ENCODE measurements around the gene FIG4. TPM values are rescaled to one million over a fixed set of nuclear protein-coding genes. Genes with fewer than 3 reads are reported as not detected.

Gene FIG4
- total RNA-seq, 1 experiment from 2014 or later, result 15.7 TPM

GRCh38 chr6:109801794-109802193, 110.7 kb downstream of the FIG4 start:
- H3K4me3 ChIP-seq (replicated peaks in 1 of 2; ENCODE audit: low read depth in 1 of 2, low read length in 2 of 2), result no peak overlapping the region
- POLR2A ChIA-PET, result no interaction called here
- no peaks in the 10 kb centered on the region for H3K9me2 ChIP-seq (ENCODE audit: insufficient read depth)
- H3K36me3 ChIP-seq (ENCODE audit: control insufficient read depth in 1 of 2, insufficient read depth in 2 of 2, low read length in 2 of 2), result no peaks in the 10 kb centered on the region
- H3K27me3 ChIP-seq (ENCODE audit: insufficient read depth, low read length), result no peaks in the 10 kb centered on the region
- no peak overlapping the region for H3K27ac ChIP-seq (ENCODE audit: low read depth, low read length)
- BruUV-seq (replicated peaks), result no TSS peak
- intact Hi-C loops (cut with micrococcal nuclease), result no loop called here
- H3K9me3 ChIP-seq (ENCODE audit: control insufficient read depth in 1 of 2, insufficient read depth in 1 of 2, low read depth in 1 of 2, low read length in 2 of 2), result no peaks in the 10 kb centered on the region
- no peak overlapping the region for H3K4me2 ChIP-seq (ENCODE audit: low read length)
- H3K4me1 ChIP-seq (ENCODE audit: control insufficient read depth in 1 of 2, insufficient read depth in 2 of 2, low read length in 2 of 2), result peaks cover 0 to 7% of the 10 kb centered on the region in 2 experiments; a peak in 2 of 4 replicates
- RAD21 ChIA-PET (ENCODE audit: low non-redundant PET in 1 of 2, low total read pairs in 2 of 2, uncharacterized antibody in 2 of 2, unreplicated experiment in 2 of 2), result no interaction called here
- CTCF ChIA-PET, result no interaction called here
- H3K79me2 ChIP-seq (ENCODE audit: insufficient read depth, low read length), result no peaks in the 10 kb centered on the region
- no peak for DNase-seq (ENCODE audit: low read depth, low spot score)
- H4K20me1 ChIP-seq (ENCODE audit: insufficient read depth), result no peaks in the 10 kb centered on the region; the same call in 1 of the 2 replicates
- no peak for ATAC-seq
- TF ChIP-seq ZFX (IDR thresholded peaks at IDR 0.05), result no peak
- TF ChIP-seq CBX3 (IDR thresholded peaks at IDR 0.05; ENCODE audit: low read depth), result no peak
- TF ChIP-seq CTCF (IDR thresholded peaks at IDR 0.05 in 2 of 3, conservative IDR thresholded peaks at IDR 0.05 in 1 of 3; ENCODE audit: borderline replicate concordance in 1 of 3, insufficient read depth in 1 of 3, low read depth in 2 of 3, low read length in 2 of 3), result no peak
- TF ChIP-seq EGR1 (IDR thresholded peaks at IDR 0.05; ENCODE audit: low read depth), result no peak
- TF ChIP-seq EZH2phosphoT487 (IDR thresholded peaks at IDR 0.05; ENCODE audit: borderline replicate concordance), result no peak
- TF ChIP-seq POLR2AphosphoS5 (IDR thresholded peaks at IDR 0.05; ENCODE audit: low read depth, low read length), result no peak
- TF ChIP-seq CEBPB (IDR thresholded peaks at IDR 0.05; ENCODE audit: low read depth), result no peak
- TF ChIP-seq EZH2 (IDR thresholded peaks at IDR 0.05), result no peak
- TF ChIP-seq SP1 (IDR thresholded peaks at IDR 0.05; ENCODE audit: low read depth), result no peak
- TF ChIP-seq FOSL1 (IDR thresholded peaks at IDR 0.05; ENCODE audit: low read depth), result no peak
- no peak for TF ChIP-seq JUND (IDR thresholded peaks at IDR 0.05)
- no peak for TF ChIP-seq ZBTB33 (IDR thresholded peaks at IDR 0.05; ENCODE audit: extremely low read depth, insufficient replicate concordance, low read length)
- no peak for TF ChIP-seq TCF7L2 (IDR thresholded peaks at IDR 0.05; ENCODE audit: borderline replicate concordance, extremely low read depth, insufficient read depth, insufficient read length)
- no peak for TF ChIP-seq ATF3 (IDR thresholded peaks at IDR 0.05)
- no peak for TF ChIP-seq RAD21 (IDR thresholded peaks at IDR 0.05; ENCODE audit: low read depth)
- no peak overlapping the region for H2AFZ ChIP-seq (ENCODE audit: low read depth, low read length, poor library complexity, severe bottlenecking)
- H3K9ac ChIP-seq (ENCODE audit: low read length), result no peak overlapping the region

Measured in HCT116 (cell line).